Spinal cord (tissue), 10 donors: ENCODE results near the gene MGMT. TPM values are rescaled to one million over a fixed set of nuclear protein-coding genes. Genes with fewer than 3 reads are reported as not detected.

Experiments used
- DNase-seq, 6 donors: peaks; one replicate each; pipeline versions ENCODE4 v3.0.0 to v3.0.0-alpha.2; 2013 to 2015; ENCODE audit warnings: low spot score in 6 of 6, low read depth in 4 of 6
- H3K27ac ChIP-seq: one replicate; pipeline ENCODE4 v1.5.1; 2013; ENCODE audit warnings: low read depth, low read length, control low read depth
- H3K27me3 ChIP-seq: one replicate; pipeline ENCODE4 v1.6.1; 2013; ENCODE audit warnings: low read length; ENCODE audit not compliant: control insufficient read depth, insufficient read depth
- H3K36me3 ChIP-seq: one replicate; pipeline ENCODE4 v1.6.1; 2013; ENCODE audit warnings: low read length; ENCODE audit not compliant: control insufficient read depth, insufficient read depth
- H3K4me1 ChIP-seq: one replicate; pipeline ENCODE4 v1.6.1; 2013; ENCODE audit warnings: low read length; ENCODE audit not compliant: control insufficient read depth, insufficient read depth
- H3K4me3 ChIP-seq: one replicate; pipeline ENCODE4 v1.5.1; 2013; ENCODE audit warnings: low read depth, low read length, control low read depth
- H3K9me3 ChIP-seq: one replicate; pipeline ENCODE4 v1.6.1; 2013; ENCODE audit warnings: low read length; ENCODE audit not compliant: control insufficient read depth, insufficient read depth
- WGBS: methylation state at CpG from one replicate; pipeline ENCODE4 v1.1.5; 2013; ENCODE audit warnings: missing lambda C conversion rate; ENCODE audit not compliant: insufficient coverage; 5-methylcytosine and 5-hydroxymethylcytosine counted together
- polyA plus RNA-seq, 2 donors: library from polyadenylated mRNA; unstranded; fragments of 120-200 nt; gene quantifications; one replicate each; pipeline ENCODE4 v1.2.1, GENCODE V29; 2013; ENCODE audit not compliant: insufficient read length in 2 of 2
- total RNA-seq, 2 donors: library from RNA; depleted of rRNA in 1 of 2; stranded (reverse); fragments of 120-200 nt in 1 of 2; fragments of >200 nt in 1 of 2; gene quantifications; one replicate each; pipeline versions ENCODE4 v1.2.3 to v1.2.4, GENCODE V29; 2013 to 2014
- donor health status: healthy.

MGMT gene
- total and polyA plus RNA-seq, 4 donors, result 10.4 to 31.9 (median 13.7) TPM

GRCh38 chr10:129448539-129448938 lies 18.5 kb upstream of the MGMT start:
- no peak overlapping the region for H3K27ac ChIP-seq
- no peak overlapping the region for H3K4me3 ChIP-seq
- 96% methylated on average over 4 of the region's 5 CpGs for WGBS
- no peaks in the 10 kb centered on the region for H3K27me3 ChIP-seq
- H3K4me1 ChIP-seq, result peaks cover 8% of the 10 kb centered on the region
- no peaks in the 10 kb centered on the region for H3K9me3 ChIP-seq
- DNase-seq, result no peak
- H3K36me3 ChIP-seq, result no peaks in the 10 kb centered on the region

- no peak for DNase-seq
- no peaks in the 10 kb centered on the region for H3K27me3 ChIP-seq
- WGBS, result no CpG with 5 or more reads among the region's 2 CpGs
- no peaks in the 10 kb centered on the region for H3K9me3 ChIP-seq
- no peak overlapping the region for H3K27ac ChIP-seq
- H3K36me3 ChIP-seq, result no peaks in the 10 kb centered on the region
- peaks cover 8% of the 10 kb centered on the region for H3K4me1 ChIP-seq
- no peak overlapping the region for H3K4me3 ChIP-seq
Measured at GRCh38 chr10:129449893-129450292, 17.1 kb upstream of the MGMT start.

- no peak for DNase-seq
- WGBS, result 100% methylated on average over 2 of the region's 3 CpGs
- no peak overlapping the region for H3K4me3 ChIP-seq
- peaks cover 4% of the 10 kb centered on the region for H3K4me1 ChIP-seq
- H3K27me3 ChIP-seq, result no peaks in the 10 kb centered on the region
- H3K9me3 ChIP-seq, result no peaks in the 10 kb centered on the region
- no peak overlapping the region for H3K27ac ChIP-seq
- H3K36me3 ChIP-seq, result no peaks in the 10 kb centered on the region
Measured at GRCh38 chr10:129450391-129450790, 16.6 kb upstream of the MGMT start.

GRCh38 chr10:129455625-129456024 lies 11.4 kb upstream of the MGMT start:
- DNase-seq, result no peak
- no peaks in the 10 kb centered on the region for H3K9me3 ChIP-seq
- no peaks in the 10 kb centered on the region for H3K27me3 ChIP-seq
- no peaks in the 10 kb centered on the region for H3K36me3 ChIP-seq
- 75% methylated on average over 4 of the region's 6 CpGs for WGBS
- H3K4me1 ChIP-seq, result no peaks in the 10 kb centered on the region
- no peak overlapping the region for H3K27ac ChIP-seq
- no peak overlapping the region for H3K4me3 ChIP-seq

GRCh38 chr10:129459762-129460539 lies 7.1 kb upstream of the MGMT start:
- H3K4me3 ChIP-seq, result no peak overlapping the region
- no peaks in the 10 kb centered on the region for H3K9me3 ChIP-seq
- no peak overlapping the region for H3K27ac ChIP-seq
- no peaks in the 10 kb centered on the region for H3K27me3 ChIP-seq
- H3K36me3 ChIP-seq, result no peaks in the 10 kb centered on the region
- no peak for DNase-seq
- no peaks in the 10 kb centered on the region for H3K4me1 ChIP-seq
- WGBS, result 100% methylated on average over 2 of the region's 10 CpGs

GRCh38 chr10:129462257-129462795 lies 4.7 kb upstream of the MGMT start:
- Histone ChIP-seq H3K36me3 (no peaks in the 10 kb centered on the region), H3K4me1 (peaks cover 12% of the 10 kb centered on the region), H3K9me3 (no peaks in the 10 kb centered on the region), H3K27me3 (no peaks in the 10 kb centered on the region), H3K4me3 (no peak overlapping the region), H3K27ac (no peak overlapping the region)
- no peak for DNase-seq
- 91% methylated on average over 3 of the region's 6 CpGs for WGBS

GRCh38 chr10:129464251-129464650 lies 2.8 kb upstream of the MGMT start:
- DNase-seq, result no peak
- peaks cover 16% of the 10 kb centered on the region for H3K4me1 ChIP-seq
- H3K27me3 ChIP-seq, result no peaks in the 10 kb centered on the region
- no peaks in the 10 kb centered on the region for H3K9me3 ChIP-seq
- 84% methylated on average over 4 of the region's 8 CpGs for WGBS
- no peaks in the 10 kb centered on the region for H3K36me3 ChIP-seq
- H3K27ac ChIP-seq, result no peak overlapping the region
- no peak overlapping the region for H3K4me3 ChIP-seq

- peaks cover 16% of the 10 kb centered on the region for H3K4me1 ChIP-seq
- H3K27ac ChIP-seq, result peak overlapping the region; percentile 47
- DNase-seq, result no peak
- no peaks in the 10 kb centered on the region for H3K36me3 ChIP-seq
- no peaks in the 10 kb centered on the region for H3K9me3 ChIP-seq
- WGBS, result 78% methylated on average over 18 of the region's 21 CpGs
- no peaks in the 10 kb centered on the region for H3K27me3 ChIP-seq
- peak overlapping the region; percentile 54 for H3K4me3 ChIP-seq
Measured at GRCh38 chr10:129465796-129466702, 992 bp upstream of the MGMT start.

GRCh38 chr10:129467359-129468064 lies 471 bp downstream of the MGMT start:
- Histone ChIP-seq H3K4me3 (peak overlapping the region; percentile 59), H3K27me3 (no peaks in the 10 kb centered on the region), H3K36me3 (no peaks in the 10 kb centered on the region), H3K27ac (peak overlapping the region; percentile 44), H3K9me3 (no peaks in the 10 kb centered on the region), H3K4me1 (peaks cover 16% of the 10 kb centered on the region)
- peak in 2 of 6 donors; percentile 29 to 56 for DNase-seq
- 42% methylated on average over 21 of the region's 25 CpGs for WGBS
